GM18526 (cell line): ENCODE measurements around the gene HMGXB4.
A peak's percentile ranks its signal among the peaks of the same experiment; 100 is the strongest.

Experiments used
- POLR2A ChIP-seq: IDR thresholded peaks from 3 replicates; pipeline ENCODE4 v1.6.1; 2011; ENCODE audit not compliant: insufficient read length; ENCODE audit errors: extremely low read depth

HMGXB4 gene

GRCh38 chr22:35250156-35250555, 7.1 kb upstream of the HMGXB4 start:
- TF ChIP-seq POLR2A = no peak

GRCh38 chr22:35253946-35254345, 3.3 kb upstream of the HMGXB4 start:
- no peak for TF ChIP-seq POLR2A

GRCh38 chr22:35257002-35257320, 332 bp upstream of the HMGXB4 start:
- no peak for TF ChIP-seq POLR2A

- TF ChIP-seq POLR2A = no peak
Measured at GRCh38 chr22:35258191-35258988, 1.1 kb downstream of the HMGXB4 start.

GRCh38 chr22:35264986-35265385, 7.7 kb downstream of the HMGXB4 start:
- TF ChIP-seq POLR2A = no peak

GRCh38 chr22:35266277-35266676, 9.0 kb downstream of the HMGXB4 start:
- no peak for TF ChIP-seq POLR2A

GRCh38 chr22:35269630-35270029, 12.3 kb downstream of the HMGXB4 start:
- TF ChIP-seq POLR2A = no peak

- TF ChIP-seq POLR2A = no peak
Measured at GRCh38 chr22:35274154-35274871, 17.0 kb downstream of the HMGXB4 start.

- no peak for TF ChIP-seq POLR2A
Measured at GRCh38 chr22:35275580-35275979, 18.3 kb downstream of the HMGXB4 start.

- TF ChIP-seq POLR2A = no peak
Measured at GRCh38 chr22:35276019-35276418, 18.7 kb downstream of the HMGXB4 start.

GRCh38 chr22:35288116-35288515, 30.8 kb downstream of the HMGXB4 start:
- no peak for TF ChIP-seq POLR2A

GRCh38 chr22:35292786-35293185, 35.5 kb downstream of the HMGXB4 start:
- TF ChIP-seq POLR2A = no peak

- no peak for TF ChIP-seq POLR2A
Measured at GRCh38 chr22:35296051-35296450, 38.8 kb downstream of the HMGXB4 start.

GRCh38 chr22:35299217-35299672, 42.0 kb downstream of the HMGXB4 start:
- no peak for TF ChIP-seq POLR2A

GRCh38 chr22:35299673-35300499, 42.6 kb downstream of the HMGXB4 start, which contains the start of gene TOM1:
TOM1 (plus strand) TSS chr22:35299894; CDS start chr22:35299929, 35 bp downstream.
- peak; percentile 41 for TF ChIP-seq POLR2A
